Sigmoid colon (tissue), 3 donors: ENCODE measurements around the gene CCDC150.

Experiments used
- CTCF ChIP-seq, 4 experiments: fragments of 450-650 bp in 3 of 4; fragments of 200-600 bp in 1 of 4; IDR thresholded peaks; one replicate each; pipeline ENCODE4 v1.5.1; 2016 to 2019; ENCODE audit warnings: antibody characterized with exemption in 4 of 4, mild to moderate bottlenecking in 3 of 4, moderate library complexity in 2 of 4
- POLR2A ChIP-seq, 2 donors: fragments of 450-650 bp; IDR thresholded peaks; one replicate each; pipeline ENCODE4 v1.6.1; 2016; ENCODE audit warnings: antibody characterized with exemption in 2 of 2, mild to moderate bottlenecking in 2 of 2, moderate library complexity in 2 of 2

- TF ChIP-seq CTCF (IDR thresholded peaks at IDR 0.05) (no peak), POLR2A (IDR thresholded peaks at IDR 0.05) (no peak)
Observed at GRCh38 chr2:196677404-196677803, 37.9 kb downstream of the CCDC150 start.
